ENCODE measurements around the gene SLC25A22. TPM values are rescaled to one million over a fixed set of nuclear protein-coding genes. Genes with fewer than 3 reads are reported as not detected.

Gene SLC25A22
- total and polyA plus RNA-seq, 2 donors (not counting 1 experiment from before 2014, with no cell fraction given), result 9.9 to 10.4 TPM

DNA sequence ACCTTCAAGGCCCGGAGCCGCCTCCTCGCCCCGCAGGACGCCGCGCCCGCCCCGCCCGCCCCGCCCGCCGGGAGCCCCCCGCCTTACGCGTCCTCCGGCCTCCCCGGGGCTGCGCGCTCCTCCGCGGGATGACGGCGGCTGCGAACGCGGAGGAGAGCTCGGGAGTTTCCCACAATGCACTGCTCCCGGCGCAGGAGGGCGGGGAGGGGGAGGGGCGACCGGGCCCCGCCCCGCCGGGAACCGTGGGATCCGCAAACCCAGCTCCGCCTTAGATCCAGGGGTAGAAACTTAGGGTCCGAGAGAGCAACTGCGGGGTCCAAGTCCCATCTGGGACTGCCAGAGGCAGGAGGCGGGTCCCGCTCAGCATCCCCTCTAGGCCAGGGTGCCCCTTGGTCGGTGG, 8.1 kb downstream of the SLC25A22 start, which contains the start of gene CEND1:
Gene CEND1, minus strand, starts transcription at position 148 of the 400 bp plus-strand sequence. CDS start 1,514 bp downstream, outside the sequence.
- no peak within 1 kb of the TSS for H3K27ac ChIP-seq (ENCODE audit: insufficient read depth, low read length)
- H3K4me3 ChIP-seq (replicated peaks in 1 of 4; ENCODE audit: control extremely low read depth in 1 of 4, insufficient read depth in 1 of 4, low read depth in 3 of 4, low read length in 4 of 4), result peak within 1 kb of the TSS in 2 of 4 experiments; percentile 36 to 51
- peaks cover 4% of the 10 kb centered on the region for H3K79me2 ChIP-seq (ENCODE audit: control insufficient read depth, insufficient read depth, low read length)
- no peaks in the 10 kb centered on the region for H3K9me3 ChIP-seq (ENCODE audit: control insufficient read depth, insufficient read depth, low read depth, low read length)
- H3K9ac ChIP-seq (ENCODE audit: insufficient read depth, low read length), result no peak within 1 kb of the TSS
- TF ChIP-seq EZH2 (IDR thresholded peaks at IDR 0.05; ENCODE audit: low read length, missing control alignments), result no peak
- TF ChIP-seq, protein P1, sequence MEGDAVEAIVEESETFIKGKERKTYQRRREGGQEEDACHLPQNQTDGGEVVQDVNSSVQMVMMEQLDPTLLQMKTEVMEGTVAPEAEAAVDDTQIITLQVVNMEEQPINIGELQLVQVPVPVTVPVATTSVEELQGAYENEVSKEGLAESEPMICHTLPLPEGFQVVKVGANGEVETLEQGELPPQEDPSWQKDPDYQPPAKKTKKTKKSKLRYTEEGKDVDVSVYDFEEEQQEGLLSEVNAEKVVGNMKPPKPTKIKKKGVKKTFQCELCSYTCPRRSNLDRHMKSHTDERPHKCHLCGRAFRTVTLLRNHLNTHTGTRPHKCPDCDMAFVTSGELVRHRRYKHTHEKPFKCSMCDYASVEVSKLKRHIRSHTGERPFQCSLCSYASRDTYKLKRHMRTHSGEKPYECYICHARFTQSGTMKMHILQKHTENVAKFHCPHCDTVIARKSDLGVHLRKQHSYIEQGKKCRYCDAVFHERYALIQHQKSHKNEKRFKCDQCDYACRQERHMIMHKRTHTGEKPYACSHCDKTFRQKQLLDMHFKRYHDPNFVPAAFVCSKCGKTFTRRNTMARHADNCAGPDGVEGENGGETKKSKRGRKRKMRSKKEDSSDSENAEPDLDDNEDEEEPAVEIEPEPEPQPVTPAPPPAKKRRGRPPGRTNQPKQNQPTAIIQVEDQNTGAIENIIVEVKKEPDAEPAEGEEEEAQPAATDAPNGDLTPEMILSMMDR (conservative IDR thresholded peaks at IDR 0.05 in 1 of 2, IDR thresholded peaks at IDR 0.05 in 1 of 2; ENCODE audit: low read depth in 1 of 2, low read length in 2 of 2), result no peak
- no peak within 1 kb of the TSS for H2AFZ ChIP-seq (ENCODE audit: low read length)
- no peaks in the 10 kb centered on the region for H3K27me3 ChIP-seq (ENCODE audit: control insufficient read depth, insufficient read depth, low read length)
- peaks cover 13% of the 10 kb centered on the region for H3K36me3 ChIP-seq (ENCODE audit: control insufficient read depth, insufficient read depth, low read length)
- no peaks in the 10 kb centered on the region for H4K20me1 ChIP-seq (ENCODE audit: control insufficient read depth, extremely low read depth, insufficient read depth, low read length)
- H3K4me2 ChIP-seq (ENCODE audit: extremely low read depth, insufficient read depth, low read length), result peak within 1 kb of the TSS; percentile 49
- no peaks in the 10 kb centered on the region for H3K4me1 ChIP-seq (ENCODE audit: control insufficient read depth, extremely low read depth, insufficient read depth, low read length)
- DNase-seq (ENCODE audit: low read depth in 2 of 2), result peak; percentile 34 to 56

DNA sequence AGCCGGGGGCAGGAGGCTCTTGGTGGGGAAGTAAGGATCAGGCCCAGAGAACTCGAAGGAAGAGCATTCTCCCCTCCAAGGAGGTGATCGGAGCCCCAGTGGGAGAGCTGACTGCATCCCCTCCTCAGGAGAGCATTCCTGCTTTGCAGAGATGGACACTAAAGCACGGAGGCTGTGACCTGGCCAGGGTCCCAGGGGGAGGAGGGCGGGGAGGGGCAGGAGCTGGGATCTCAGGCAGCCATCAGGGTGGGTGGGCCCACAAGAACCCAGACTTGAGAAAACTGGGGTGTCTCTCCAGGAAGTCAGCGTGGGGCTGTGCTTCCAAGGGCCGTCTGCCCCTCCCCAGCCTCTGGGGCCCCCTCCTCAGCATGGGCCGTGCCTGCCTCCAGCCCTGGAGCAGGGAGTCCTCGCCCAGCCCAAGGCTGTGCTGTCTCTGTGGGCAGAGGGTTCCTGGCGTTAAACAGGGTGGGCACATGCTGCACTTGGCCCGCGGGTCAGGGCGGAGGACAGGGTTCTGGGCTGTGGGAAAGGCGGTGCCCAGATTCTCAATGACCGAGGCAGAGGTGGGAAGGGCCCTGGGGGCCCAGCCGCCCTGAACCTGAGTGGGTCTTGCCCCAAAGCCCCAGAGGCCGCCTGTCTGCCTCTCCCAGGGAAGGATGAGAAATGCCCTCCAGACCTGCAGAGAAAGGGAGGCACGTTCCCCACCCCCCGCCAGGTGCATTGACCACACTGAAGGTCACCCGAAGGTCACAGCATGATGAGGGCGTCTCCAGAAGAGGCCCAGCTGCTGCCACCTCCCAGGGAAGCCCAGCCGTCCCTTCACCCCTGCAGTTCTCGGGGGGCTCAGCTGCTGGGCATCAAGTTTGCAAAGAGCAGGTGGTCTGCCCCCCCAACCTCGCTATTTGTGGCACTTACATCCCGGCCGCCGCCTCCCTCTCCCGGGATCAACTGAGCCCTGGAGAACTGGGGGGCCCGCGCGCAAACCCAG, 8.8 kb downstream of the SLC25A22 start:
- Histone ChIP-seq H3K27me3 (ENCODE audit: control insufficient read depth, insufficient read depth, low read length) (no peaks in the 10 kb centered on the region), H3K27ac (ENCODE audit: insufficient read depth, low read length) (no peak overlapping the region), H3K79me2 (ENCODE audit: control insufficient read depth, insufficient read depth, low read length) (no peaks in the 10 kb centered on the region), H3K9ac (ENCODE audit: insufficient read depth, low read length) (no peak overlapping the region), H3K9me3 (ENCODE audit: control insufficient read depth, insufficient read depth, low read depth, low read length) (no peaks in the 10 kb centered on the region), H3K4me1 (ENCODE audit: control insufficient read depth, extremely low read depth, insufficient read depth, low read length) (no peaks in the 10 kb centered on the region), H3K36me3 (ENCODE audit: control insufficient read depth, insufficient read depth, low read length) (peaks cover 8% of the 10 kb centered on the region), H3K4me2 (ENCODE audit: extremely low read depth, insufficient read depth, low read length) (peak overlapping the region; percentile 49), H2AFZ (ENCODE audit: low read length) (no peak overlapping the region), H4K20me1 (ENCODE audit: control insufficient read depth, extremely low read depth, insufficient read depth, low read length) (no peaks in the 10 kb centered on the region), H3K4me3 (replicated peaks in 1 of 4; ENCODE audit: control extremely low read depth in 1 of 4, insufficient read depth in 1 of 4, low read depth in 3 of 4, low read length in 4 of 4) (peak overlapping the region in 2 of 4 experiments; percentile 36 to 51)
- DNase-seq (ENCODE audit: low read depth in 2 of 2), result no peak
- TF ChIP-seq, protein P1 (conservative IDR thresholded peaks at IDR 0.05 in 1 of 2, IDR thresholded peaks at IDR 0.05 in 1 of 2; ENCODE audit: low read depth in 1 of 2, low read length in 2 of 2), result no peak
- no peak for TF ChIP-seq EZH2 (IDR thresholded peaks at IDR 0.05; ENCODE audit: low read length, missing control alignments)

DNA sequence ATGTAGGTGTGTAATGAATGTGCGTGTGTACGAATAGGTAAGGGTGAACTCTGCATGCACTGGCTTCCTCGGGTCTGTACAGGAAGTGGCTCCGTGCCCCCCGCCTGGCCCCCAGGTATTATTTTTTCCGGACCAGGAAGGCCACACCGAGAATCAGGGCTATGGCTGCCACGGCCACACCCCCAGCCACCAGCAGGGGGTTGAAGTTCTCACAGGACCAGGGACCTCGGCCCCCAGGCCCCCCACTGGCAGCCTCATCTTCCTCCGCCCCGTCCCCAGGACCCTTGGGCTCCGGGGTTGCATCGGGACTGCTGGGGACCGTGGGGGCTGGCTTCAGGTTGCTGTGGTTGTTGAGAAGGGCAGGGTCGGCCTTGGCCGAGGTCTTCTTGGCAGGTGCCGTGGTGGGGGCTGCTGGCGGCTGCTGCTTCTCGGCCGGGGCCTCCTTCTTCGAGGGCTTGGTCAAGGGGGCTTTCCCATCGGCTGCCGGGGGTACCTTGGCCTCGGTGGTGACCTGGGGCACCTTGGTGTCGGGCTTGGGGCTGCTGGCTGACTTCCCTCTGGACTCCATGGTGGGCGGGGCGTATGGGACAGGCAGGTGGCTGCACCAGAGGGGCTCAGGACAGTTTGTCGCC, 10.0 kb downstream of the SLC25A22 start:
- DNase-seq (ENCODE audit: low read depth in 2 of 2), result no peak
- H4K20me1 ChIP-seq (ENCODE audit: control insufficient read depth, extremely low read depth, insufficient read depth, low read length), result no peaks in the 10 kb centered on the region
- no peak overlapping the region for H2AFZ ChIP-seq (ENCODE audit: low read length)
- TF ChIP-seq, protein P1 (conservative IDR thresholded peaks at IDR 0.05 in 1 of 2, IDR thresholded peaks at IDR 0.05 in 1 of 2; ENCODE audit: low read depth in 1 of 2, low read length in 2 of 2), result no peak
- TF ChIP-seq EZH2 (IDR thresholded peaks at IDR 0.05; ENCODE audit: low read length, missing control alignments), result no peak
- H3K36me3 ChIP-seq (ENCODE audit: control insufficient read depth, insufficient read depth, low read length), result peaks cover 4% of the 10 kb centered on the region
- no peak overlapping the region for H3K27ac ChIP-seq (ENCODE audit: insufficient read depth, low read length)
- no peaks in the 10 kb centered on the region for H3K9me3 ChIP-seq (ENCODE audit: control insufficient read depth, insufficient read depth, low read depth, low read length)
- peaks cover 4% of the 10 kb centered on the region for H3K4me1 ChIP-seq (ENCODE audit: control insufficient read depth, extremely low read depth, insufficient read depth, low read length)
- H3K27me3 ChIP-seq (ENCODE audit: control insufficient read depth, insufficient read depth, low read length), result no peaks in the 10 kb centered on the region
- no peak overlapping the region for H3K4me3 ChIP-seq (replicated peaks in 1 of 4; ENCODE audit: control extremely low read depth in 1 of 4, insufficient read depth in 1 of 4, low read depth in 3 of 4, low read length in 4 of 4)
- no peak overlapping the region for H3K9ac ChIP-seq (ENCODE audit: insufficient read depth, low read length)
- H3K4me2 ChIP-seq (ENCODE audit: extremely low read depth, insufficient read depth, low read length), result no peak overlapping the region
- no peaks in the 10 kb centered on the region for H3K79me2 ChIP-seq (ENCODE audit: control insufficient read depth, insufficient read depth, low read length)
